SKM-1 (cell line): Measurements from ENCODE around the gene NPL.

Experiments used
- DNase-seq: peaks from one replicate; lab custom pipeline; 2025; ENCODE audit not compliant: unreplicated experiment; lab: John Stamatoyannopoulos, UW

NPL gene

DNA sequence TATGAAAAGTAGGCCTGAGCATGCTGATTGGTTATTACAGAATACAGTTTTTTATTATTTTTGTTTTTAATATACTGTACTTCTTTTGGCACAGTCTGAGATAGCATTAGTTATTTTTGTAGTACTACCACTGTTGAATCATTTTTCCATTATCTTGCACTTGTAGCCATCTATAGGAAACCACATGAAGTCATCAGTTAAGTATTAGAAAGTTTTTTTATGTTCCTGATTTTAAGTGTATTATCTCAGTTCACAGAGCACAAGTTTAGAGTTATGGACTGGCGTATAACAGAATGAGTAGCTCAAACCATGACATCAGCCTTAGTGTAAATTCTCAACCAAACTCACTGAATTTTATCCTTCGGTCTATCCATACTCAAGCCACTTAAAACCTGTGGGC lies 72.4 kb downstream of the NPL start:
- DNase-seq = no peak

DNA sequence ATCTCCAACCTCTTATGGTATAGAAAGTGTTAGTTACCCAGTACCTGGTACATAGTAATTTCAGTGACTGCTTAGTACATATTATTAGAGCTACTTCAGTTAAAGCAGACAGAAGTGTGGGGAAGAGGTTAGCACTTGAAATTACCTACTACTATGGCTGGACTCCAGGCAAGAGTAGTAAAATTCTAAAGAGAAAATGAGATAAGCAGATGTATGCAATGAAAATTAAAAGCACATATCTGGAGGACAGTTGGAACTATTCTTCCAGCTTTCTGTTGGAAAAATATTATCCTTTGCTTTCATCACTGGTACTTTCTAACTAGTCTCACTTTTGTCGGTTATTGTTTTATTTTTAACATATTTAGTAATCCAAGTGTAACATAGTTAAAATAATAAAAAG lies 73.3 kb downstream of the NPL start:
- no peak for DNase-seq

DNA sequence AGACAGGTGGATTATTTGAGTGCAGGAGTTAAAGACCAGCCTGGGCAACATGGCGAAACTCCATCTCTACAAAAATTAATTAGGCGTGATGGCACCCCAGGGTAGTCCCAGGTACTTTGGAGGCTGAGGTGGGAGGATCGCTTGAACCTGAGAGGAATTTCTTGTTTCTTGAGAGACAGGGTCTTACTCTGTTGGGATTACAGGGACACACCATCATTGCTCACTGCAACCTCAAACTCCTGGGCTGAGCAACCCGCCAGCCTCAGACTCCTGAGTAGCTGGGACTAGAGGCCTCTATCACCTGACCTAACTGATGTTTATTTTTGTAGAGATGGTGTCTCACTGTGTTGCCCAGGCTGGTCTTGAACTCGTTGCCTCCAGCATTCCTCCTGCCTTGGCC lies 74.4 kb downstream of the NPL start:
- no peak for DNase-seq

DNA sequence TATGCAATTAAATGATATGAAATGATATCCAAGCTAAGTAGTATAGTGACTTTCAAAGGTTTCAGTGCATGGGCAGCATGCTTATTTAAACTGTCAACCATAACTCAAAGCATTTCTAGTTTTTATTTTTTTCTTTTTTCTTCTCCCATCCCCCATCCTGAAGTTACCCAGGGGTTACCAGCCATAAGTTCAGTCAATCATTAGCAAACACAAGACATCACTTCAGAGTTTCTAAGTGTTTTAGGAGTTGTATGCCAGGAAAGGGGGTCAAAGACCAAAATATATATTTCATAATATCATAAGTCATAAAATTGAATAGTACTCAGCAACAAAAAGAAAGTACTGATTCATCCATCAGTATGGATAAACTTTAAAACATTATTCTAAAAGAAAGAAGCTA lies 78.3 kb downstream of the NPL start:
- DNase-seq = no peak

DNA sequence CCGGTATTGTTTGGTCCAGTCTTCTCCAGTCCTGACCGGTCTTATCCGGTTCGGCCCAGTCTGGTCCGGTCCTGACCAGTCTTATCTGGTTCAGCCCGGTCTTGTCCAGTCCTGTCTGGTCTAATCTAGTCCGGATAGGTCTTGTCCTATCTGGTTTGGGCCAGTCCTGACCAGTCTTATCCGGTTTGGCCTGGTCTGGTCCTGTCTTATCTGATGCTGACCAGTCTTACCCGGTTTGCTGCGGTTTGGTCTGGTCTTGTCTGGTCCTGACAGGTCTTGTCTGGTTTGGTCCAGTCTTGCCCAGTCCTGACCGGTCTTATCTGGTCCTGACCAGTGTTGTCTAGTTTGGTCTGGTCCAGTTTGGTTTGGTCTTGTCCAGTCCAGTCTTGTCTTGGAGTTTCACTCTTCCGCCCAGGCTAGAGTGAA lies 79.7 kb downstream of the NPL start:
- DNase-seq = no peak

DNA sequence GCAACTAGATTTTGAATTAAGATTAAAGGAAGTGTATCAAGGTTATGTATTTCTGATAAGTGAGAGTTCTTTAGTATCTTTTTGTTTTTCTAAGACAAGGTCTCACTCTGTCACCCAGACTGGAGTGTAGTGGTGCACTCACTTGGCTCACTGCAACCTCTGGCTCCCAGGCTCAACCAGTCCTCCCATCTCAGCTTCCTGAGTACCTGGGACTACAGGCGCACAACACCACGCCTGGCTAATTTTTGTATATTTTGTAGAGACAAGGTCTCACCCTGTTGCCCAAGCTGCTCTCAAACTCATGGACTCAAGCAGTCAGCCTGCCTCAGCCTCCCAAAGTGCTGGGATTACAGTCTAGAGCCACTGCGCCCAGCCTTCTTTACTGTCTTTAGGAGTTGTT lies 83.3 kb downstream of the NPL start:
- DNase-seq = no peak

DNA sequence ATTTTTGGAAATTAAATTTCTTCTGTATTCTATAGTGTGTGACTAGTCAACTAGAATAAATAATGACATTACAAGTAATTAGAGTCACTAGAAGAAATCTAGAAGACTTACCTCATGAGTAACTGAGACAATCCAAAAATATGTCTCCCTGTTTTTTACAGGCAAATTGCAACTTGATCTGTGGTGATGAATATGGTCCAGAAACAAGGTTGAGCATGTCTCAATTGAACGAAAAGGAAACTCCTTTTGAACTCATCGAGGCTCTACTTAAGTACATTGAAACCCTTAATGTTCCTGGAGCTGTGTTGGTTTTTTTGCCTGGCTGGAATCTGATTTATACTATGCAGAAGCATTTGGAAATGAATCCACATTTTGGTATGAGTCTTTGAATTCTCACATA lies 86.3 kb downstream of the NPL start:
- DNase-seq = no peak

DNA sequence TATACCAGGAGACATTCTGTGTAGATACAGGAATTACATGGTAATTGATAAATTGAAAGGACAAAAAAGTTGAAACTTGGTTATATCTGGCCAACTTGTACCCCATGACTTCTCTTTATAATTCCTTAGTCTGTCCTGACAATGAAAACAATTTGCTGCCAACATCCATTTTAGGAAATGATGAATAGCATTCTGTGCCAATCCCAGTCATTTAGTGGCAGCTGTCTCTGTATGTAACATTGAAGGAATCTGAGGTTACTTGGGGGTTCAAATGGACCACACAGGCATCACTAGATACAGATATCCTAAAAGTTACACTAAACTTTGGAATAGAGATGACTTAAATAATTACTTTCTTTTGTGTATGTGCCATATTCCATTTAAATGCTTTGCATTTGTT lies 87.8 kb downstream of the NPL start:
- DNase-seq = no peak

DNA sequence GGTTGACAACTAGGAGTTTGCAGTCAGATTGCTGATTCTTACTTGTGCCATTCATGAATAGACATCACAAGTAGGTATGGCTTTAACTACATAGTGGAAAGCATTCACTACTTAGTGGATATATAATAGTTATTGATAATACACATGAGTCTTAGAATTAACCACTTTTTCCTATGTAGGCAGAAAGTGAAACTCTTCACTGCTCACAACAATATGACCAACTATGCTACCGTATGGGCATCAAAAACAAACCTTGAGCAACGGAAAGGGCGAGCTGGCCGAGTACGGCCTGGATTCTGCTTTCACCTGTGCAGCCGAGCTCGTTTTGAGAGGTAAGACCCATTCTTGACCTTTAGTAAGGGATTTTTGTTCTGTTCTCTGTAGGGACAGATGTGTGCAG lies 88.3 kb downstream of the NPL start:
- no peak for DNase-seq
